Omental fat pad (tissue), 4 donors: Measurements from ENCODE around the gene FNDC8. TPM values are rescaled to one million over a fixed set of nuclear protein-coding genes. Genes with fewer than 3 reads are reported as not detected.
A peak's percentile ranks its signal among the peaks of the same experiment; 100 is the strongest.

Experiments used
- ATAC-seq: fragments of 150-250 bp; one replicate; pipeline ENCODE4 v1.9.1; 2016; ENCODE audit warnings: mild to moderate bottlenecking, moderate library complexity; ENCODE audit not compliant: low FRiP score
- DNase-seq: peaks from one replicate; pipeline ENCODE4 v3.0.0-alpha.2; 2019; ENCODE audit warnings: low spot score
- CTCF ChIP-seq, 3 donors: fragments of 450-650 bp; IDR thresholded peaks; one replicate each; pipeline ENCODE4 v1.5.1; 2016 to 2017; ENCODE audit warnings: antibody characterized with exemption in 3 of 3, mild to moderate bottlenecking in 3 of 3, moderate library complexity in 2 of 3
- total RNA-seq, 4 donors: library from RNA; depleted of rRNA; stranded (reverse); fragments of >200 nt; gene quantifications; one replicate each; pipeline ENCODE4 v1.1.0, GENCODE V29; 2016

The FNDC8 gene
- total RNA-seq, 4 donors from 2014 or later: not detected

DNA sequence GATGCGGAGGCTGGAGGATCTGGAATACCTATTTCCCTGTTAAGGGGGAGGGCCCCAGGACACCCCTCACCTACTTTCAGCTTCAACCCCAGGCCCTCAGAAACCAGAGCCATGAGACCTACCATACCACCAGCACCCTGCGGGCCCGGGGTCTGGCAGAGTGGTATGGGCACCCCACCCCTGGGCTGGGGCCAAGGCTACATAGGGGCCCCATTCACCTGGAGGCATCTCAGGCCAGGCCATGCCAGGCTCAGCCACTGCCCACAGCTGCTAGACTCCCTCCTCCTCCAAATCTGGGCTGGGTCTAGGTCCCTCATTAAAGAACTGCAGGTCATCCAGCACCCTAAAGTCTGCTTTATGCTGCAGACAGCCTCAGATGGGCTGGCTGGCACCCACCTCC, 9.0 kb downstream of the FNDC8 start:
- ATAC-seq: no peak
- DNase-seq: no peak
- no peak for TF ChIP-seq CTCF (IDR thresholded peaks at IDR 0.05)

- no peak for TF ChIP-seq CTCF (IDR thresholded peaks at IDR 0.05)
- ATAC-seq: no peak
- no peak for DNase-seq
These were observed 10.7 kb downstream of the FNDC8 start for GRCh38 chr17:35132099-35132498.

DNA sequence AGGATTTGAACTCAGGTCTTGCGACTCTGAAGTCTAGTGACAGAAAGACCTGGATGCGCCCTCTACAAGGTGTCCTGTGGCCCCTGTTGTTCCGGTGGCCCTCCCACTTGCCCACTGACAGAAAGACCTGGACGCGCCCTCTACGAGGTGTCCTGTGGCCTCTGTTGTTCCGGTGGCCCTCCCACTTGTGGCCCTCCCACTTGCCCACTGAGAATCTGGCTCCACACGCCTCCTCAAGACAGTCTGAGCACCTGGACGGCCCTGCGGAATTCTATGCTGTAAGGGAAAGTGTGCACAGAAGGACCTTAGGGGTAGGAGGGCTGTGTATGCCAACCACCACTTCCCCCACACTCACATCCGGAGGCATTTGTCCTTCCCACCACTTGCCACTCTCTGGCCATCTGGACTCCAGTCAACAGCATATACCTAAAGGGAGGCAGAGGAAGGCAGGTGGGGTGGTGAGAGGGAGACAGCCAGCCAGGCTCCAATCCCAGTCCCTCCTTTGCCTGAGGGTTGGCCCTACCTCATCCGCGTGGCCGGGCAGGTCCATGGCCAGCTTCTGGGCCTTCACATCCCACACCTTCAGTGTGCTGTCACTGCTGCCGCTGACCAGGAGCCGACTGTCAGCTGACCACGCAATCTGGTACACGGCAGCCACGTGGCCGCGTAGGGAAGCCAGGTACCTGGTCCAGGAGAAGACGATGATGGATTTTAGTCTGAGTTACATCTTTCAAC, 11.6 kb downstream of the FNDC8 start:
- DNase-seq (no peak), ATAC-seq (no peak)
- no peak for TF ChIP-seq CTCF (IDR thresholded peaks at IDR 0.05)

- ATAC-seq: no peak
- TF ChIP-seq CTCF (IDR thresholded peaks at IDR 0.05): no peak
These were observed 13.9 kb downstream of the FNDC8 start for GRCh38 chr17:35135322-35135721.

GRCh38 chr17:35138218-35138617, 16.8 kb downstream of the FNDC8 start:
- DNase-seq (no peak), ATAC-seq (no peak)
- TF ChIP-seq CTCF (IDR thresholded peaks at IDR 0.05): no peak

More at GRCh38 chr17:35135322-35135721, 13.9 kb downstream of the FNDC8 start:
- DNase-seq: no peak

DNA sequence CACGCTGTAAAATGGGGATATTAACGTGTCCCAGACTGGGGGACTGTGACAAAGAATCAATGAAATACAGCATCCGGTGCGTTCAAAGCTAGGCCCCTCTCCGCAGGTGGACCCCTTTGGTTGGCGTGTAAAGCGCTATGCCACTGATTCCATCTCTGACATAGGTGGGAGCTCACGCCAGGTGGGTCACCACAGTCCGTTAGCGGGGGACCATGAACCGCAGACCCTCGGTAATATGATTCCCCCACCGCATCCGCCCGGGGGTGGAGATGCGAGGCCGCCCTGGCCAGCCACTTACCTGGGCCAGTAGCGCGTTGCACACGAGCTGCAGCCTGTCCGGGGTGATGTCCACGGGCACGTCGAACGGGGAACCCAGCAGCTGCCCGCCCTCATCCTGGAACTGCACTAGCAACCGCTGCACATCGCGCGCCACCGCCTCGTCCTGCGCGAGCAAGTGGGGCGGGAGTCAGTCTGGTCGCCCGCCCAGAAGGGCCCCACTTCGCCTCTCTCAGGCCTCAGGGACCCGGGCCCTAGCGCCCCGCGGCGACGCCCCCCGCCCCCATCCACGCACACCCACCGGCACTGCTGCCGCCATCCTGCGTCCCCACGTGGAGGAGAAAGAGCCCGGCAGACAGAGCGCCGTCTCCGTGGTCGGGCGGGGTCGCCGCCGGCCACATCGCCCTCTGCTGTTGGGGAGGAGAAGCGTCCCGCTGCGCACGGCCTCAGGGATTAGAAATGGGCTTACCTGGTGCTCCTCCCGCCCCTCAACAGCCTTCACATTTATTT, 20.5 kb downstream of the FNDC8 start, which contains the start of gene NLE1:
Gene NLE1 (minus strand): TSS at position 623 of the 786 bp plus-strand sequence. CDS start 28 bp downstream, at position 595.
- peak; percentile 36 for DNase-seq
- peak; percentile 93 for ATAC-seq
- TF ChIP-seq CTCF (IDR thresholded peaks at IDR 0.05): no peak
